Tibial nerve (tissue), 4 donors: ENCODE results near the gene DCPS. TPM values are rescaled to one million over a fixed set of nuclear protein-coding genes. Genes with fewer than 3 reads are reported as not detected.

ENCODE experiments used
- DNase-seq, 2 donors: peaks; one replicate each; pipeline ENCODE4 v3.0.0-alpha.2; 2019; ENCODE audit warnings: low spot score in 2 of 2
- H3K27ac ChIP-seq, 4 donors: fragments of 200-600 bp; sonication (generic) in 3 of 4; one replicate each; pipeline ENCODE4 v1.5.1; 2017 to 2019; ENCODE audit warnings: mild to moderate bottlenecking in 1 of 4
- H3K27me3 ChIP-seq, 2 donors: fragments of 200-600 bp; sonication (generic) in 1 of 2; one replicate each; pipeline versions ENCODE4 v1.5.1 to v1.6.0; 2017 to 2019
- H3K36me3 ChIP-seq, 3 donors: fragments of 200-600 bp; sonication (generic); one replicate each; pipeline ENCODE4 v1.5.1; 2018 to 2019
- H3K4me1 ChIP-seq, 4 donors: fragments of 200-600 bp; sonication (generic) in 3 of 4; one replicate each; pipeline ENCODE4 v1.5.1; 2017 to 2019
- H3K4me3 ChIP-seq, 4 donors: fragments of 200-600 bp; sonication (generic) in 3 of 4; one replicate each; pipeline ENCODE4 v1.5.1; 2017 to 2019; ENCODE audit warnings: mild to moderate bottlenecking in 1 of 4, moderate library complexity in 1 of 4
- H3K9me3 ChIP-seq, 4 donors: fragments of 200-600 bp; sonication (generic) in 3 of 4; one replicate each; pipeline ENCODE4 v1.5.1; 2017 to 2019
- CTCF ChIP-seq, 5 experiments: fragments of 200-600 bp in 3 of 5; fragments of 450-650 bp in 2 of 5; sonication (generic) in 3 of 5; IDR thresholded peaks; one replicate each; pipeline ENCODE4 v1.5.1; 2016 to 2019; ENCODE audit warnings: antibody characterized with exemption in 5 of 5, mild to moderate bottlenecking in 3 of 5, moderate library complexity in 2 of 5
- EP300 ChIP-seq, 2 donors: sonication (generic); formaldehyde crosslinking; IDR thresholded peaks; one replicate each; pipeline ENCODE4 v1.6.1; 2017; ENCODE audit warnings: antibody characterized with exemption in 2 of 2, mild to moderate bottlenecking in 1 of 2
- POLR2A ChIP-seq, 2 donors: fragments of 450-650 bp; IDR thresholded peaks; one replicate each; pipeline ENCODE4 v1.6.1; 2017; ENCODE audit warnings: antibody characterized with exemption in 2 of 2, mild to moderate bottlenecking in 2 of 2, moderate library complexity in 2 of 2
- WGBS, 2 donors: methylation state at CpG; one replicate each; pipeline ENCODE4 v1.1.5; 2018; 5-methylcytosine and 5-hydroxymethylcytosine counted together
- total RNA-seq, 4 donors: library from RNA; depleted of rRNA; stranded (reverse); fragments of >200 nt; gene quantifications; one replicate each; pipeline ENCODE4 v1.1.0, GENCODE V29; 2016

The DCPS gene
- total RNA-seq, 4 donors from 2014 or later = 7.1 to 16.4 (median 11.9) TPM

DNA sequence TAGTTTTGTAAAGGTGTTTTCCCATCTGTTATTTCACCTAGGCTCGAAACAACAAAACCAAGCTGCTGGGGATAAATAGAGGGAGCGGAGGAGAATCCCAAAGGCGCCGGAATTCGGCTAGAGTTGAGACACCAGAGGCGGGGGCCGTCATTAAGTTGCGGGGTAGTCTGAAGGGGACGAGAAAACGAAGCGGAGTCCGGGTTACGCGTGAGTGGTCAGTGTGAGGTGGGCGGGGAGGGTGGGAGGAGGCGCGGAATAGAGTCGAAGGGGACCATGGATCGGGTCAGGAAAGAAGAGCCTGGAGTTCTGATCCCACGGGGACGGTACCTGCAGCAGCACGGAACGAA lies 35.5 kb upstream of the DCPS start:
- H3K27ac ChIP-seq = peak overlapping the region; percentile 88 to 94 (median 92)
- H3K36me3 ChIP-seq = peaks cover 0 to 57% (median 37%) of the 10 kb centered on the region in 3 donors
- DNase-seq = no peak
- TF ChIP-seq POLR2A (IDR thresholded peaks at IDR 0.05) = no peak
- no peak for TF ChIP-seq EP300 (IDR thresholded peaks at IDR 0.05)
- no peak for TF ChIP-seq CTCF (IDR thresholded peaks at IDR 0.05)
- H3K9me3 ChIP-seq = no peaks in the 10 kb centered on the region
- peaks cover 0 to 25% (median 16%) of the 10 kb centered on the region in 4 donors for H3K4me1 ChIP-seq
- H3K4me3 ChIP-seq = peak overlapping the region; percentile 65 to 99 (median 80)
- WGBS, 2 donors = 0% methylated on average over 23 of the region's 23 CpGs
- H3K27me3 ChIP-seq = no peaks in the 10 kb centered on the region

DNA sequence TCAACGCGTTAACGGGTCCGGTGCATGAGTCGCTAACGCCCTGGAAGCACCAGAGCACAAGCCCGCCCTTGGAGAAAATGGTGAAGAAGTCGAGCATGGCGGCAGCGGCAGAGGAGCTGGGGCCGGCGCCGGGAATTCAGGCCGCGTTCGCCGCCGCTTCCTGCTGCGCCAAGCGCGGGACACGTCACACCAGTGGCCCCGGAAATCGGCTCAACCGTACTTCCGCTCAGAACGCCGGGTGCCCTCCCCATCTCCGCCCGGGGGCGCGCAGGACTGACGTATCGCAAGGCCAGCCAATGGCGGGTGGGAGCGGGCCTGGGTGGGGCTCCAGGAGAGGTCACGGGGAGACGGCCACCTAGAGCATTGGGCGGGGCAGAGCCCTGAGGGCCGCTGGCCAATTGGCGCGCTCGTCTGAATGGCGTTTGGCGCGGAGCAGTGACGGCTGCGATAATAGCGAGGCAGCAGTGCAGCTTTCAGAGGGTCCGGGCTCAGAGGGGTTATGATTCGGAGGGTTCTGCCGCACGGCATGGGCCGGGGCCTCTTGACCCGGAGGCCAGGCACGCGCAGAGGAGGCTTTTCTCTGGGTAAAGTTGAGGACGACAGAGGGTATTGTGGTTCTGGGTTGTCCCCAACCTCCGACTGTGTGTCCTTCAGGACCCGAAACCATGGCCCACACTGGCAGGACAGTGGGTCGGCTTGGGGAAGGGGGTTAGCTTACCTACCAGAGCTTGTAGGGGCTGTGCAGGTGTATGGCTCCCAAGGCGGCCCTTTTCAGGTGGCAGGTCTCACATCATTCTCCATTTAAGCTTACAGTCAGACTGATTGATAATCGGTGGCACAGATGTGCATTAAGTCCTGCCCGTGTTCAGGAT lies 34.9 kb upstream of the DCPS start, which contains the start of the genes FOXRED1 and SRPRA:
TSS of gene FOXRED1 (plus strand) at position 447 of the 872 bp plus-strand sequence. CDS start at position 500, 53 bp downstream.
TSS of gene SRPRA (minus strand) at position 188 of the 872 bp plus-strand sequence. CDS start at position 97, 91 bp downstream.
- Histone ChIP-seq H3K36me3 (peaks cover 0 to 57% (median 31%) of the 10 kb centered on the region in 3 donors), H3K4me1 (peaks cover 0 to 25% (median 16%) of the 10 kb centered on the region in 4 donors), H3K27me3 (no peaks in the 10 kb centered on the region), H3K4me3 (peak within 1 kb of the TSS; percentile 65 to 99 (median 80)), H3K27ac (peak within 1 kb of the TSS; percentile 88 to 97 (median 93)), H3K9me3 (no peaks in the 10 kb centered on the region)
- peak; percentile 99 for DNase-seq
- 0 to 1% methylated on average over 48 to 64 of the region's 64 CpGs for whole genome bisulfite sequencing, 2 donors
- TF ChIP-seq POLR2A (IDR thresholded peaks at IDR 0.05) (peak; percentile 45 to 78), CTCF (IDR thresholded peaks at IDR 0.05) (peak in 2 of 5 experiments; percentile 22 to 49), EP300 (IDR thresholded peaks at IDR 0.05) (peak; percentile 94 to 99)

DNA sequence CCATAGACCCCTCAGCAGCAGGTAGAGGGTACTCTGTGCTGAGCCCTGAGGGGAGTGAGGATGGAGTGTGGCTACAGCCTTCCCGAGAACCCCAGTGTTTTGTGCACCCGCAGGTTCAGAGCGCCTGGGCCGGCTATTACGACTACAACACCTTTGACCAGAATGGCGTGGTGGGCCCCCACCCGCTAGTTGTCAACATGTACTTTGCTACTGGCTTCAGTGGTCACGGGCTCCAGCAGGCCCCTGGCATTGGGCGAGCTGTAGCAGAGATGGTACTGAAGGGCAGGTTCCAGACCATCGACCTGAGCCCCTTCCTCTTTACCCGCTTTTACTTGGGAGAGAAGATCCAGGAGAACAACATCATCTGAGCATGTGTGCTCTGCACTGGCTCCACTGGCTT lies 26.5 kb upstream of the DCPS start:
- no peaks in the 10 kb centered on the region for H3K9me3 ChIP-seq
- H3K27me3 ChIP-seq = no peaks in the 10 kb centered on the region
- H3K27ac ChIP-seq = no peak overlapping the region
- 92 to 97% methylated on average over 11 of the region's 11 CpGs for WGBS, 2 donors
- H3K36me3 ChIP-seq = peaks cover 0 to 69% (median 0%) of the 10 kb centered on the region in 3 donors
- no peak for TF ChIP-seq CTCF (IDR thresholded peaks at IDR 0.05)
- H3K4me1 ChIP-seq = peaks cover 0 to 16% (median 3%) of the 10 kb centered on the region in 4 donors
- no peak for DNase-seq
- no peak overlapping the region for H3K4me3 ChIP-seq

- 90 to 91% methylated on average over 4 of the region's 4 CpGs for WGBS, 2 donors
- Histone ChIP-seq H3K27ac (no peak overlapping the region), H3K4me1 (peaks cover 0 to 19% (median 3%) of the 10 kb centered on the region in 4 donors), H3K36me3 (peaks cover 0 to 64% (median 0%) of the 10 kb centered on the region in 3 donors), H3K9me3 (no peaks in the 10 kb centered on the region), H3K27me3 (no peaks in the 10 kb centered on the region), H3K4me3 (no peak overlapping the region)
- TF ChIP-seq EP300 (IDR thresholded peaks at IDR 0.05) (no peak), CTCF (IDR thresholded peaks at IDR 0.05) (no peak), POLR2A (IDR thresholded peaks at IDR 0.05) (no peak)
- no peak for DNase-seq
These were observed 26.1 kb upstream of the DCPS start for GRCh38 chr11:126277780-126278179.

GRCh38 chr11:126279191-126279590 lies 24.7 kb upstream of the DCPS start:
- WGBS, 2 donors = 66 to 75% methylated on average over 8 of the region's 8 CpGs
- TF ChIP-seq CTCF (IDR thresholded peaks at IDR 0.05) = no peak
- Histone ChIP-seq H3K27me3 (no peaks in the 10 kb centered on the region), H3K9me3 (no peaks in the 10 kb centered on the region), H3K27ac (no peak overlapping the region), H3K36me3 (peaks cover 0 to 50% (median 0%) of the 10 kb centered on the region in 3 donors), H3K4me1 (peaks cover 0 to 26% (median 5%) of the 10 kb centered on the region in 4 donors), H3K4me3 (no peak overlapping the region)
- no peak for DNase-seq
